HFF-Myc (cell line): ENCODE results near the gene AACS.

ENCODE experiments used
- DNase-seq: peaks from one replicate; pipeline ENCODE4 v3.0.0-alpha.2; 2011; ENCODE audit warnings: low read depth; ENCODE audit errors: extremely low read depth
- H3K4me3 ChIP-seq: replicated peaks from 2 replicates; pipeline ENCODE4 v1.5.1; 2011; ENCODE audit warnings: low read depth, mild to moderate bottlenecking, control low read depth, low read length
- TF ChIP-seq, protein P1 (sequence below): IDR thresholded peaks from 2 replicates; pipeline ENCODE4 v1.5.1; 2012; ENCODE audit warnings: mild to moderate bottlenecking, low read depth, low read length, control low read depth; ENCODE audit errors: missing control alignments

The AACS gene

DNA sequence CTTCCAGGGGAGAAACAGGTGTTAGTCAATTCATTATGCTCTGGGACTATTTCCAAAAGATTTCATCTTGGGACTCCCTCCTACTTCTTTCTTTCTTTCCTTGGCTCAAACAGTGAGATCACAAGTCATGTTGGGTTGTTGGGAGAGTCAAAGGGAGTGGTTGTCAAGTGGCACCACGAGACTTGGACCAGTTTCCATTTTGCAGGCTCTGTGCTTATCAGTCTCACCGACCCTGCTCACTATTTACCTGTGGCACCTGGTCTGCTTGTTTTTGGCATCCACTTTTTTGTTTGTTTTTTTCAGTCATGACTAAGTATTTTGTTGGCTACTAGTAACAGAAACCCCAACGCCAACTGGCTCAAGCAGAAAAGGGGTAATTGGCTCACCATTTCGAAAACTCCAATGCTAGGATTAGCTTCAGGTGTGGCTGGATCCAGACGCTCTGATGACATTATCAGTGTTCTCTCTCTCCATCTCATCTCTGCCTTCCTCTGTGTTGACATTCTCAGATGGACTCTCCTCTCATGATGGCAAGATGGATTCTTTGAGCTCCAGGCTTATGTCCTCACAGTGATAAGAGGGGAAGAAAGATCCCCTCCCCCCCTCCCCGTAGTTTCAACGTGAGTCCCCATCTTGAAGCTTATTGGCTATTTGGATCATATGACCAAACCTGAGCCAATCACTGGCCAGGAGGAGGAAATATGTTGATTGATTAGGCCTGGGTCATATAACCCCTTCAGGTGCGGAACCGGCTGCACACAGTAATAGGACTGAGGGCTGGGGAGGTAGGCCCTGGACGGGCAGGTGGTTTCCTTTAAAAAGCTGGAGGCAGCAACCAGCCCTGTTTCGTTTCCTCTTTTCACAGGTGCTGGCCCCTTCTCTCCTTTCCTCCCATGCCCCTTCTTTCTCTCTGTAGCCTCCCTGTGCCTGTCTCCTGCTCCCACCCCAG lies 84.2 kb downstream of the AACS start:
- TF ChIP-seq, protein P1, sequence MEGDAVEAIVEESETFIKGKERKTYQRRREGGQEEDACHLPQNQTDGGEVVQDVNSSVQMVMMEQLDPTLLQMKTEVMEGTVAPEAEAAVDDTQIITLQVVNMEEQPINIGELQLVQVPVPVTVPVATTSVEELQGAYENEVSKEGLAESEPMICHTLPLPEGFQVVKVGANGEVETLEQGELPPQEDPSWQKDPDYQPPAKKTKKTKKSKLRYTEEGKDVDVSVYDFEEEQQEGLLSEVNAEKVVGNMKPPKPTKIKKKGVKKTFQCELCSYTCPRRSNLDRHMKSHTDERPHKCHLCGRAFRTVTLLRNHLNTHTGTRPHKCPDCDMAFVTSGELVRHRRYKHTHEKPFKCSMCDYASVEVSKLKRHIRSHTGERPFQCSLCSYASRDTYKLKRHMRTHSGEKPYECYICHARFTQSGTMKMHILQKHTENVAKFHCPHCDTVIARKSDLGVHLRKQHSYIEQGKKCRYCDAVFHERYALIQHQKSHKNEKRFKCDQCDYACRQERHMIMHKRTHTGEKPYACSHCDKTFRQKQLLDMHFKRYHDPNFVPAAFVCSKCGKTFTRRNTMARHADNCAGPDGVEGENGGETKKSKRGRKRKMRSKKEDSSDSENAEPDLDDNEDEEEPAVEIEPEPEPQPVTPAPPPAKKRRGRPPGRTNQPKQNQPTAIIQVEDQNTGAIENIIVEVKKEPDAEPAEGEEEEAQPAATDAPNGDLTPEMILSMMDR = no peak
- H3K4me3 ChIP-seq = no peak overlapping the region
- DNase-seq = no peak

DNA sequence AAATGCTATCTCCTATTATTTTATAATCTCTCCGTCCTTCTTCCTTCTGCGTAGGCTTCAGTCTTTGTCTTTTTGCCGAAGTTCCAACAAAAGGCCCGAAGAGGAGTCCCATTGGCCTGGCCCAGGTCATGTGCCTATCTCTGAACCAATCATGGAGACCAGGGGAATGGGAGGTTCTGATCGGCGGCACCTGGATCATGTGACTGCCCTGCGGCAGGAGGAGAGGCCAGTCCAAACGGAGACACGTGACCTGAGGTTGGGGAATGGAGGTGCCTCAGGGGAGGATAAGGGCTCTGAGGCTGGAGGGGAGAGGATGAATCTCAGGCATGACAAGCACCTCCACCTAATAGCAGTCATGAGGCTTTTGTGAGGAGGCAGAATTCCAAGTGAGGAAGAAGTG lies 86.0 kb downstream of the AACS start:
- DNase-seq = no peak
- TF ChIP-seq, protein P1 = no peak
- no peak overlapping the region for H3K4me3 ChIP-seq

DNA sequence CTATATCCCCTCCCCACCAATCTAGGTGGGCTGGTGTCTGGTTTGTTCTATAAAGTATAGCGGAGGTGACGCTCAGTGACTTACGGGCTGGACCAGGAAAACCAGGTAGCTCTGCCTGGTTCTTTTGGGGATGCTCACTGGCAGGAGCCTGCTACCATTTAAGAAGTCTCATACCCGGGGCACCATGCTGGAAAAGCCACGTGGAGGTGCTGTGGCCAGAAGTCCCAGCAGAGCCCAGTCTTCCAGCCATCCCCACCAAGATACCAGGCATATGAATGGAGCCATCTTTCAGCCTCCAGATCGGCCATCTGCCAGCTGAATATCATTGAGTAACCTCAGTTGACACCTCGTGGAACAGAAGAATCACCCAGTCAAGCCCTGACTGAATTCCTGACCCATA lies 87.2 kb downstream of the AACS start:
- TF ChIP-seq, protein P1 = no peak
- DNase-seq = no peak
- no peak overlapping the region for H3K4me3 ChIP-seq

DNA sequence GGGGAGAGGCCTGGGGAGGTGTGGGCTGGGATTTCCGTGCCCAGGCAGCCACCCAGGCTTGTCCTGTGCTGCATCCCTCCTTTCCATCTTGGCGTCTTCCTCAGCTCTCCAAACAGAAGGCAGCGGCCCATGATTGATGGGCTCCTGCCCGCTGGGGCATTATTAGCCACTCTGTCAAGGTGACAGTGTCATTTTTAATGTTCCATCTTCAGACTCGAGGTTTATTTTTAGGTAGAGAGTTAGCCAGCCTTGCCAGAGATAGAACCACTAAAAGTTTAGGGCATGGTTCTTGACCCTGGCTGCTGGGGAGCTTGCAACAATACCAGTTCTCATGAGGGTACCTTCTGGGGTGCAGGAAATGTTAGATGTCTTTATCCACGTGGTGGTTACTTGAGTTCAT lies 90.1 kb downstream of the AACS start:
- no peak overlapping the region for H3K4me3 ChIP-seq
- no peak for DNase-seq
- TF ChIP-seq, protein P1 = no peak

DNA sequence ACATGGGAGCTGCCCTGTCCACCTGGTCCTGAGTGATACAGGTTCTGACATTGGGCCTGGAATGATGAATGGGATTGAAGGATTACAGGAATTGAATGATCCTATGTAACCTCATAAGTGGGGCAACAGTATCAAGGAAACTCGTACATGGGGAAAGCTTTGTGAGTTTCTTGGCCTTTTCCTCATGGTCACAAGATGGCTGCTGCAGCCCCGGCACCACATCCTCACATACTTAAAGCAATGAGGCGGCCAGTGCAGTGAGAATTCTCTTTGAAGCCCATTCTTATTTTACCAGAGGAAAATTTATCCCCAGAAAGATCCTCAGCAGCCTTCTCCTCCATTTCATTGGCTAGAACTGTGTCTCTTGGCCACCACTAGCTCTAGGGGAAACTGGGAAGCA lies 91.9 kb downstream of the AACS start:
- H3K4me3 ChIP-seq = no peak overlapping the region
- no peak for DNase-seq
- TF ChIP-seq, protein P1 = no peak

DNA sequence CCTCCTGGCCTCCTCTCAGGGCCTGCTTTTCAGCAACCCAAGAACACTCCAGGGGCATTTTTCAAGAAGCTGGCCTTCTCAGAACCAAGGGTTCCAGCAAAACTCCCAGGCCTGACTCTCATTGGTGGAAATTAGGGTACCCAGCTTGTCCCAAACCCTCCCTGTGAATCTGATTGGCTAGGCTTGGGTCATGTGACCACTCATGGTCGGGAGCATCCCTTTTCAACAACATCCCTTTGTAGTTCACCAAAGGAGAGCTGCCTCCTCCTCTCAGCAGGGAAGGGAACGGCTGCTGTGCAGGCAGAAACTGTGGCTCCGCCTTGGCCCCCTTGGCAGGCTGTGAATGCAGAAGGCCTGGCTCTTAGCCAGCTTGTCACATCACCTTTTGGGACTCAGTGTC lies 94.5 kb downstream of the AACS start:
- no peak overlapping the region for H3K4me3 ChIP-seq
- DNase-seq = no peak
- TF ChIP-seq, protein P1 = no peak
